Activated naive CD8-positive, alpha-beta T cell treated with anti-CD3 and anti-CD28 coated beads, Interleukin-2, amount 50 U/mL, for 24 hours (primary cell): ENCODE data around the gene SH3RF3.

Experiments used
- ATAC-seq: fragments of 150-1000 bp; cut with Tn5 transposase; one replicate; pipeline ENCODE4 v1.10.0; 2021
- DNase-seq: peaks from one replicate; pipeline ENCODE4 v3.0.0; 2021
- H3K27ac Mint-ChIP-seq: one replicate; pipeline ENCODE4 v1.8.0; 2021; ENCODE audit warnings: mild to moderate bottlenecking, mixed read lengths
- H3K27me3 Mint-ChIP-seq: one replicate; pipeline ENCODE4 v1.8.0; 2021; ENCODE audit warnings: mixed read lengths
- H3K36me3 Mint-ChIP-seq: one replicate; pipeline ENCODE4 v1.8.0; 2021; ENCODE audit warnings: low read depth, mixed read lengths
- H3K4me1 Mint-ChIP-seq: one replicate; pipeline ENCODE4 v1.8.0; 2021; ENCODE audit warnings: mixed read lengths
- H3K4me3 Mint-ChIP-seq: one replicate; pipeline ENCODE4 v1.8.0; 2021; ENCODE audit warnings: mild to moderate bottlenecking, moderate library complexity, mixed read lengths
- H3K9me3 Mint-ChIP-seq: one replicate; pipeline ENCODE4 v1.8.0; 2021; ENCODE audit warnings: mixed read lengths

SH3RF3 gene

GRCh38 chr2:109300582-109300981 lies 171.6 kb downstream of the SH3RF3 start:
- Mint-ChIP-seq H3K36me3 (no peaks in the 10 kb centered on the region), H3K9me3 (no peaks in the 10 kb centered on the region), H3K27ac (no peak overlapping the region), H3K4me3 (no peak overlapping the region), H3K4me1 (peaks cover 4% of the 10 kb centered on the region), H3K27me3 (no peaks in the 10 kb centered on the region)
- DNase-seq (no peak), ATAC-seq (peak; percentile 54)

GRCh38 chr2:109301746-109302145 lies 172.7 kb downstream of the SH3RF3 start:
- DNase-seq: no peak
- no peaks in the 10 kb centered on the region for H3K27me3 Mint-ChIP-seq
- H3K4me1 Mint-ChIP-seq: peaks cover 4% of the 10 kb centered on the region
- no peaks in the 10 kb centered on the region for H3K36me3 Mint-ChIP-seq
- H3K4me3 Mint-ChIP-seq: no peak overlapping the region
- ATAC-seq: no peak
- H3K27ac Mint-ChIP-seq: no peak overlapping the region
- H3K9me3 Mint-ChIP-seq: no peaks in the 10 kb centered on the region

GRCh38 chr2:109302319-109302718 lies 173.3 kb downstream of the SH3RF3 start:
- H3K27ac Mint-ChIP-seq: no peak overlapping the region
- DNase-seq (no peak), ATAC-seq (no peak)
- H3K36me3 Mint-ChIP-seq: no peaks in the 10 kb centered on the region
- H3K4me1 Mint-ChIP-seq: peaks cover 4% of the 10 kb centered on the region
- no peak overlapping the region for H3K4me3 Mint-ChIP-seq
- no peaks in the 10 kb centered on the region for H3K9me3 Mint-ChIP-seq
- no peaks in the 10 kb centered on the region for H3K27me3 Mint-ChIP-seq

- no peak overlapping the region for H3K4me3 Mint-ChIP-seq
- ATAC-seq (no peak), DNase-seq (no peak)
- peaks cover 2% of the 10 kb centered on the region for H3K4me1 Mint-ChIP-seq
- H3K9me3 Mint-ChIP-seq: no peaks in the 10 kb centered on the region
- H3K36me3 Mint-ChIP-seq: no peaks in the 10 kb centered on the region
- H3K27ac Mint-ChIP-seq: no peak overlapping the region
- no peaks in the 10 kb centered on the region for H3K27me3 Mint-ChIP-seq
Observed at GRCh38 chr2:109304242-109304641, 175.2 kb downstream of the SH3RF3 start.

- Mint-ChIP-seq H3K27ac (no peak overlapping the region), H3K36me3 (no peaks in the 10 kb centered on the region), H3K4me1 (peaks cover 2% of the 10 kb centered on the region), H3K9me3 (no peaks in the 10 kb centered on the region), H3K27me3 (no peaks in the 10 kb centered on the region), H3K4me3 (no peak overlapping the region)
- DNase-seq: no peak
- ATAC-seq: peak; percentile 18
Observed at GRCh38 chr2:109304731-109305470, 175.9 kb downstream of the SH3RF3 start.

GRCh38 chr2:109305490-109306167 lies 176.6 kb downstream of the SH3RF3 start:
- peaks cover 2% of the 10 kb centered on the region for H3K4me1 Mint-ChIP-seq
- no peak overlapping the region for H3K27ac Mint-ChIP-seq
- no peaks in the 10 kb centered on the region for H3K27me3 Mint-ChIP-seq
- no peaks in the 10 kb centered on the region for H3K36me3 Mint-ChIP-seq
- H3K4me3 Mint-ChIP-seq: no peak overlapping the region
- DNase-seq (no peak), ATAC-seq (no peak)
- H3K9me3 Mint-ChIP-seq: no peaks in the 10 kb centered on the region

- ATAC-seq (no peak), DNase-seq (no peak)
- Mint-ChIP-seq H3K36me3 (no peaks in the 10 kb centered on the region), H3K4me1 (peaks cover 2% of the 10 kb centered on the region), H3K4me3 (no peak overlapping the region), H3K27ac (no peak overlapping the region), H3K27me3 (no peaks in the 10 kb centered on the region), H3K9me3 (no peaks in the 10 kb centered on the region)
Observed at GRCh38 chr2:109306190-109306589, 177.2 kb downstream of the SH3RF3 start.

- Mint-ChIP-seq H3K9me3 (no peaks in the 10 kb centered on the region), H3K36me3 (no peaks in the 10 kb centered on the region), H3K4me3 (no peak overlapping the region), H3K4me1 (peaks cover 2% of the 10 kb centered on the region), H3K27me3 (no peaks in the 10 kb centered on the region), H3K27ac (no peak overlapping the region)
- DNase-seq (no peak), ATAC-seq (no peak)
Observed at GRCh38 chr2:109311771-109312170, 182.8 kb downstream of the SH3RF3 start.

- no peaks in the 10 kb centered on the region for H3K9me3 Mint-ChIP-seq
- peaks cover 2% of the 10 kb centered on the region for H3K4me1 Mint-ChIP-seq
- H3K27me3 Mint-ChIP-seq: no peaks in the 10 kb centered on the region
- H3K4me3 Mint-ChIP-seq: no peak overlapping the region
- H3K36me3 Mint-ChIP-seq: no peaks in the 10 kb centered on the region
- ATAC-seq (no peak), DNase-seq (no peak)
- H3K27ac Mint-ChIP-seq: no peak overlapping the region
Observed at GRCh38 chr2:109312902-109313301, 183.9 kb downstream of the SH3RF3 start.

- Mint-ChIP-seq H3K27me3 (no peaks in the 10 kb centered on the region), H3K4me1 (peaks cover 2% of the 10 kb centered on the region), H3K4me3 (no peak overlapping the region), H3K27ac (no peak overlapping the region), H3K9me3 (no peaks in the 10 kb centered on the region), H3K36me3 (no peaks in the 10 kb centered on the region)
- DNase-seq: no peak
- no peak for ATAC-seq
Observed at GRCh38 chr2:109313343-109313742, 184.3 kb downstream of the SH3RF3 start.

- Mint-ChIP-seq H3K9me3 (no peaks in the 10 kb centered on the region), H3K36me3 (no peaks in the 10 kb centered on the region), H3K4me1 (peaks cover 19% of the 10 kb centered on the region), H3K4me3 (no peak overlapping the region), H3K27ac (no peak overlapping the region), H3K27me3 (no peaks in the 10 kb centered on the region)
- DNase-seq (no peak), ATAC-seq (no peak)
Observed at GRCh38 chr2:109316091-109316490, 187.1 kb downstream of the SH3RF3 start.

GRCh38 chr2:109317471-109318095 lies 188.6 kb downstream of the SH3RF3 start:
- Mint-ChIP-seq H3K4me3 (no peak overlapping the region), H3K4me1 (peaks cover 19% of the 10 kb centered on the region), H3K27ac (no peak overlapping the region), H3K36me3 (no peaks in the 10 kb centered on the region), H3K27me3 (no peaks in the 10 kb centered on the region), H3K9me3 (no peaks in the 10 kb centered on the region)
- DNase-seq: no peak
- ATAC-seq: no peak

GRCh38 chr2:109318150-109318948 lies 189.3 kb downstream of the SH3RF3 start:
- H3K27me3 Mint-ChIP-seq: no peaks in the 10 kb centered on the region
- H3K36me3 Mint-ChIP-seq: no peaks in the 10 kb centered on the region
- H3K27ac Mint-ChIP-seq: no peak overlapping the region
- ATAC-seq (no peak), DNase-seq (no peak)
- no peaks in the 10 kb centered on the region for H3K9me3 Mint-ChIP-seq
- peaks cover 19% of the 10 kb centered on the region for H3K4me1 Mint-ChIP-seq
- H3K4me3 Mint-ChIP-seq: no peak overlapping the region

- Mint-ChIP-seq H3K4me1 (peaks cover 19% of the 10 kb centered on the region), H3K27ac (no peak overlapping the region), H3K27me3 (no peaks in the 10 kb centered on the region), H3K36me3 (no peaks in the 10 kb centered on the region), H3K9me3 (no peaks in the 10 kb centered on the region), H3K4me3 (no peak overlapping the region)
- DNase-seq (no peak), ATAC-seq (no peak)
Observed at GRCh38 chr2:109318949-109319342, 189.9 kb downstream of the SH3RF3 start.
